SH-SY5Y (cell line): ENCODE data around the gene IL37.

ENCODE experiments used
- GATA2 ChIP-seq: IDR thresholded peaks from 2 replicates; pipeline ENCODE4 v1.6.1; 2011; ENCODE audit warnings: mild to moderate bottlenecking, low read depth, low read length
- GATA3 ChIP-seq: IDR thresholded peaks from 2 replicates; pipeline ENCODE4 v1.6.1; 2011; ENCODE audit warnings: low read depth, mild to moderate bottlenecking, low read length, moderate library complexity

DNA sequence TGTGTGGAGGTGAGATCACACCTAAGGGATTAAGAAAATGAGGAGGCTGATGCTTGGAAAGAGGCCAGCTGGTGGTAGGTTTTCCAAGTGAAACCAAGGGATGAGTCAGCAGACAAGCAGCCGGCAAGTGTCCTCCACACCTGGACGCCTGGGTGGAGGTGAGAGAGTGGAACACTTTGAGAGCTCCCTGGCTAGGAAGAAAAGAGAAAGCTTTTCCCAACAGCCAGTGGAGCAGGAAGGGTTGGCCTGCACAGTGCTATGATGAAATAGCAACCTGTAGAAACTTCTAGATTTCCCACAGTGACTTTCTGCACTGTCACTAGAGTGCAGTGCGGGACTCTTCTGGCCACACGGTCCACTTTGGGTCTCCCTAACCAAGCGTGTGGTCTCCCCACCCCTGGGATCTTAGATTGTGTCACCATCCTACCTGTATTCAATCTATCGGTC lies 19.6 kb upstream of the IL37 start:
- TF ChIP-seq GATA2 (no peak), GATA3 (no peak)
